Vagina (tissue), 2 donors: ENCODE data around the gene OPRL1. TPM values are rescaled to one million over a fixed set of nuclear protein-coding genes. Genes with fewer than 3 reads are reported as not detected.

Experiments
- DNase-seq, 2 donors: peaks; one replicate each; pipeline ENCODE4 v3.0.0-alpha.2; 2017; ENCODE audit errors: extremely low spot score in 2 of 2
- H3K27ac ChIP-seq: fragments of 200-600 bp; sonication (generic); one replicate; pipeline ENCODE4 v1.5.1; 2019
- H3K27me3 ChIP-seq: fragments of 200-600 bp; sonication (generic); one replicate; pipeline ENCODE4 v1.5.1; 2019
- H3K36me3 ChIP-seq, 2 donors: fragments of 200-600 bp; sonication (generic); one replicate each; pipeline ENCODE4 v1.5.1; 2017 to 2019
- H3K4me1 ChIP-seq: fragments of 200-600 bp; sonication (generic); one replicate; pipeline ENCODE4 v1.5.1; 2019
- H3K4me3 ChIP-seq, 2 donors: fragments of 200-600 bp; sonication (generic); 1 replicate in 1 of 2; 2 replicates in 1 of 2; pipeline ENCODE4 v1.5.1; 2016 to 2019
- H3K9me3 ChIP-seq: fragments of 200-600 bp; sonication (generic); one replicate; pipeline ENCODE4 v1.5.1; 2019
- CTCF ChIP-seq, 3 experiments: fragments of 450-650 bp in 2 of 3; fragments of 200-600 bp in 1 of 3; sonication (generic) in 1 of 3; IDR thresholded peaks; one replicate each; pipeline ENCODE4 v1.5.1; 2017 to 2019; ENCODE audit warnings: antibody characterized with exemption in 3 of 3, mild to moderate bottlenecking in 2 of 3, moderate library complexity in 2 of 3
- POLR2A ChIP-seq, 2 donors: fragments of 450-650 bp; IDR thresholded peaks; one replicate each; pipeline ENCODE4 v1.6.1; 2017; ENCODE audit warnings: antibody characterized with exemption in 2 of 2, mild to moderate bottlenecking in 2 of 2, moderate library complexity in 2 of 2
- POLR2AphosphoS5 ChIP-seq, 2 donors: sonication (generic); formaldehyde crosslinking; IDR thresholded peaks; one replicate each; pipeline ENCODE4 v1.9.0; 2017; ENCODE audit warnings: antibody characterized with exemption in 2 of 2, mild to moderate bottlenecking in 2 of 2, low read depth in 1 of 2; ENCODE audit not compliant: insufficient read depth in 1 of 2
- intact Hi-C: fragments of 100-400 bp; cut with DNase I; formaldehyde crosslinking; loops from one replicate; pipeline ENCODE4 v1.15.1; 2023
- total RNA-seq: library from RNA; depleted of rRNA; stranded (reverse); fragments of >200 nt; gene quantifications from one replicate; pipeline ENCODE4 v1.2.3, GENCODE V29; 2016

Gene OPRL1
- total RNA-seq, 1 donor from 2014 or later = 1.5 TPM

DNA sequence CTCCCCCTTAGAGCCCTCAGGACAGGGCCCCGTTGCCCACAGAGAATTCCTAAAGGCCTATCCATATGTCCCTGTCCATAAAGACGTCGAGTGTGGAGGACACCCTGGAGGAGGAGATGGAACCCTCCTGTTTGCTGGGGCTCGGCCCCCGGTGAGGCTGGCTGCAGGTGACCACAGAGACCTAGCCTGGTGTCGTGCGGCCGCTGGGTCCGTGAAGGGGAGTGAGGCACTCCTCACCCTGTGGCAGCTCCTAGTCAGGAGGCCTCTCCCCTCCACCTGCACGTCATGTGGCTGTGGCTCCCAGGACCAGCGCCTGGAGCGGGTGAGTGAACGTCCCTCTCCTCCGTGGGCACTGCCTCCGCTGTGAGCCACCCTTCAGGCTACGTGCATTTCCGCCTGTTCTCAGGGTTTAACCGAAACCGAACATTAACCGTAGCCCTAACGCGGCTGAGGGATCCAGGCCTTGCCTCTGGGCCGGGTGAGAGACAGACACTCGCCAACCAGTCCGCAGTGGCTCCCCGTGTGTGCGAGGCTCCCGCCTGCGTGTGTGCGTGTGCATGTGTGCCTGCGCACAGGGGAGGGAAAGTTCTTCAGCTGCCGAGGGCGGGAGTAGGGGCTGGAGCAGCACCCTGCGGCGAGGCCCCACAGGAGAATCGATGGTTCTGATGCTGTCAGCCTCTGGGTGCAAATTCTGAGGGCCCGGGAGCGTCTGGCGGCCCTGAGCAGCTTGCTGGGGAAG lies 22.8 kb upstream of the OPRL1 start:
- H3K36me3 ChIP-seq = no peaks in the 10 kb centered on the region
- no peaks in the 10 kb centered on the region for H3K9me3 ChIP-seq
- no peak for DNase-seq
- H3K27ac ChIP-seq = no peak overlapping the region
- TF ChIP-seq POLR2A (IDR thresholded peaks at IDR 0.05) (no peak), CTCF (IDR thresholded peaks at IDR 0.05) (no peak), POLR2AphosphoS5 (IDR thresholded peaks at IDR 0.05; ENCODE audit: insufficient read depth in 1 of 2, low read depth in 1 of 2) (no peak)
- peaks cover 28% of the 10 kb centered on the region for H3K4me1 ChIP-seq
- no peaks in the 10 kb centered on the region for H3K27me3 ChIP-seq
- H3K4me3 ChIP-seq = peak overlapping the region in 1 of 2 donors; percentile 3
- intact Hi-C loops = no loop called here

DNA sequence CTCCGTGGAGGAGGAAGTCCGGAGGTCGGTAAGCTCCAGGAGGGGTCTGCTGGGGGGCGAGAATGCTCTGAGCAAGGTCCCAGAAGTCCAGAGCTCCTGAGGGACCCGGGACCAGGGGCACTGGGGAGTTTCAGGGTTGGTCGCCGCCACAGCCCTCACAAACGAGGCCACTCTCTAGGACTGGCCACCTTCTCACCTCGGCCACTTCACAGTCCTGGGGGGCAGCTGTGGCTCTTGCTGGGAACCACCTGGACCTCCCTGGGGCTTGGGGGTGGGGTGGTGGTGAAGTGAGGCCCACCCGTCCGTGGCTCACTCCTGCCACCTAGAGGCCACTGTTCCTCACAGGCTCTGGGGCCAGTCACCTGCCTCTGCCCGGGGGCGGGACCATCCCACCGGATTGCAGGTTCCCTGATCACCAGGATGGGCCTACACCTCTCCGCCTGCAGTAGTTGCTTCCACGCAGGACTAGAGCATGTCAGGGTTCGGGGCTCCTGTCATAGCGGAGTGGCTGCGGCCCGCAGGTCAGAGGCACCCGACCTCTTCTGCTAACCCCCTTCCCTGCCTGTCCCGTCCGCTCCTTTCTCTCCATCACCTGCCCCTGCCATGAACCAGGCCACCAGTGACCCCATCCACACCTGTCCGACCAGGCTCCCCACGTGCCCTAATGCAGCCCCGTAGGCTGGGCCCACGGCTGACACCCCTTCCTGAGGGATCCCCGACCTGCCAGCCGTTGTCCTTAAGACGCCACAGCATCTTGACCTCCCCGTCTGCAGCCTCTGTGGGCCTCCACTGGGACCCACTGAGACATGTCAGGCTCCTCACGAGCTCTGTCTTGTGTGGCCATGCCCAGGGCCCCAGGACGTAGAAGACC lies 22.0 kb upstream of the OPRL1 start:
- no peak for DNase-seq
- H3K27ac ChIP-seq = no peak overlapping the region
- H3K27me3 ChIP-seq = no peaks in the 10 kb centered on the region
- no peaks in the 10 kb centered on the region for H3K36me3 ChIP-seq
- no peaks in the 10 kb centered on the region for H3K9me3 ChIP-seq
- intact Hi-C loops = no loop called here
- peak overlapping the region in 1 of 2 donors; percentile 3 for H3K4me3 ChIP-seq
- peaks cover 33% of the 10 kb centered on the region for H3K4me1 ChIP-seq
- TF ChIP-seq CTCF (IDR thresholded peaks at IDR 0.05) = peak; percentile 39 to 64 (median 58)
- no peak for TF ChIP-seq POLR2AphosphoS5 (IDR thresholded peaks at IDR 0.05; ENCODE audit: insufficient read depth in 1 of 2, low read depth in 1 of 2)
- TF ChIP-seq POLR2A (IDR thresholded peaks at IDR 0.05) = no peak

- peaks cover 28% of the 10 kb centered on the region for H3K4me1 ChIP-seq
- no peak overlapping the region for H3K27ac ChIP-seq
- intact Hi-C loops = no loop called here
- no peak for TF ChIP-seq CTCF (IDR thresholded peaks at IDR 0.05)
- no peak for TF ChIP-seq POLR2A (IDR thresholded peaks at IDR 0.05)
- H3K36me3 ChIP-seq = no peaks in the 10 kb centered on the region
- H3K9me3 ChIP-seq = no peaks in the 10 kb centered on the region
- no peak for DNase-seq
- no peaks in the 10 kb centered on the region for H3K27me3 ChIP-seq
- no peak overlapping the region for H3K4me3 ChIP-seq
Measured at GRCh38 chr20:64058536-64058935, 21.3 kb upstream of the OPRL1 start.

DNA sequence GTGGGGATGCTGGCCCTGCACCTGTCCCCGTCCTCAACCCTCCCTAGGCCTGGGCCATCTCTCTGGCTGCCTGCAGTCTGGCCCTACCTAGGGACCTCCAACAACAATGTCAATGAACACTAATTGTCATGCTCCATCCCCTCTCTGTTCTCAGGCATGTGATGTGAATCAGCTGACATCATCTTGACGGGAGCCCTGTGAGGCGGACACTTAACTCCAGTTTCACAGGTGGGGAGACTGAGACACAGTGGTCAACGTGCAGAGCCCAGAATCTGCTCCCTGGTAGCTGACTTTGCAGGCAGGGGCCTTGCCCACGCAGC lies 17.6 kb upstream of the OPRL1 start:
- Histone ChIP-seq H3K4me1 (peaks cover 33% of the 10 kb centered on the region), H3K4me3 (peak overlapping the region; percentile 82), H3K27ac (peak overlapping the region; percentile 82)

More for the DNA sequence above, 17.6 kb upstream of the OPRL1 start:
- intact Hi-C loops = no loop called here
- DNase-seq = no peak
- Histone ChIP-seq H3K9me3 (no peaks in the 10 kb centered on the region), H3K36me3 (no peaks in the 10 kb centered on the region), H3K27me3 (no peaks in the 10 kb centered on the region)
- no peak for TF ChIP-seq POLR2AphosphoS5 (IDR thresholded peaks at IDR 0.05; ENCODE audit: insufficient read depth in 1 of 2, low read depth in 1 of 2)
- TF ChIP-seq POLR2A (IDR thresholded peaks at IDR 0.05) = no peak
- no peak for TF ChIP-seq CTCF (IDR thresholded peaks at IDR 0.05)
